ENCODE results near the gene PLEKHM1.

The PLEKHM1 gene

GRCh38 chr17:45425984-45426413 lies 64.5 kb downstream of the PLEKHM1 start:
- Histone ChIP-seq H3K4me2 (ENCODE audit: low read length) (no peak overlapping the region), H3K4me3 (ENCODE audit: low read length) (no peak overlapping the region), H3K27ac (ENCODE audit: low read depth, low read length) (no peak overlapping the region), H3K79me2 (ENCODE audit: control insufficient read depth, low read length) (no peaks in the 10 kb centered on the region), H3K9me2 (replicated peaks; ENCODE audit: control insufficient read depth, low read length) (no peaks in the 10 kb centered on the region), H3F3A (ENCODE audit: control insufficient read depth, insufficient read depth) (peaks cover 7% of the 10 kb centered on the region), H4K20me1 (ENCODE audit: control insufficient read depth, insufficient read depth, low read depth, low read length) (no peaks in the 10 kb centered on the region), H3K36me3 (ENCODE audit: control insufficient read depth, low read length) (no peaks in the 10 kb centered on the region), H3K27me3 (ENCODE audit: control insufficient read depth, low read length) (peaks cover 11% of the 10 kb centered on the region), H3K4me1 (ENCODE audit: control insufficient read depth, low read length) (peaks cover 34% of the 10 kb centered on the region), H3K9me3 (ENCODE audit: control insufficient read depth, insufficient read depth, low read length) (no peaks in the 10 kb centered on the region)
- TF ChIP-seq EZH2phosphoT487 (IDR thresholded peaks at IDR 0.05; ENCODE audit: borderline replicate concordance, low read length), result no peak
- no peak for TF ChIP-seq CTCF (IDR thresholded peaks at IDR 0.05; ENCODE audit: low read depth, low read length, poor library complexity, severe bottlenecking)

- peaks cover 32% of the 10 kb centered on the region for H3K4me1 ChIP-seq (ENCODE audit: control insufficient read depth, low read length)
- no peaks in the 10 kb centered on the region for H4K20me1 ChIP-seq (ENCODE audit: control insufficient read depth, insufficient read depth, low read depth, low read length)
- no peaks in the 10 kb centered on the region for H3K9me3 ChIP-seq (ENCODE audit: control insufficient read depth, insufficient read depth, low read length)
- H3K36me3 ChIP-seq (ENCODE audit: control insufficient read depth, low read length), result no peaks in the 10 kb centered on the region
- peaks cover 7% of the 10 kb centered on the region for H3F3A ChIP-seq (ENCODE audit: control insufficient read depth, insufficient read depth)
- no peaks in the 10 kb centered on the region for H3K79me2 ChIP-seq (ENCODE audit: control insufficient read depth, low read length)
- no peak overlapping the region for H3K4me3 ChIP-seq (ENCODE audit: low read length)
- no peak overlapping the region for H3K27ac ChIP-seq (ENCODE audit: low read depth, low read length)
- H3K27me3 ChIP-seq (ENCODE audit: control insufficient read depth, low read length), result peaks cover 4% of the 10 kb centered on the region; the same call in 1 of the 2 replicates
- no peak overlapping the region for H3K4me2 ChIP-seq (ENCODE audit: low read length)
- TF ChIP-seq EZH2phosphoT487 (IDR thresholded peaks at IDR 0.05; ENCODE audit: borderline replicate concordance, low read length) (no peak), CTCF (IDR thresholded peaks at IDR 0.05; ENCODE audit: low read depth, low read length, poor library complexity, severe bottlenecking) (peak; percentile 35)
- H3K9me2 ChIP-seq (replicated peaks; ENCODE audit: control insufficient read depth, low read length), result no peaks in the 10 kb centered on the region
Observed at GRCh38 chr17:45425125-45425983, 65.2 kb downstream of the PLEKHM1 start.

- Histone ChIP-seq H3K9me2 (replicated peaks; ENCODE audit: control insufficient read depth, low read length) (no peaks in the 10 kb centered on the region), H3K4me1 (ENCODE audit: control insufficient read depth, low read length) (peaks cover 28% of the 10 kb centered on the region), H3K9me3 (ENCODE audit: control insufficient read depth, insufficient read depth, low read length) (no peaks in the 10 kb centered on the region), H3K27me3 (ENCODE audit: control insufficient read depth, low read length) (0 out of 2 replicates have a peak, but pooled peaks cover 4% of the 10 kb centered on the region), H3K27ac (ENCODE audit: low read depth, low read length) (no peak overlapping the region), H4K20me1 (ENCODE audit: control insufficient read depth, insufficient read depth, low read depth, low read length) (no peaks in the 10 kb centered on the region), H3K36me3 (ENCODE audit: control insufficient read depth, low read length) (no peaks in the 10 kb centered on the region), H3K4me3 (ENCODE audit: low read length) (no peak overlapping the region), H3K4me2 (ENCODE audit: low read length) (no peak overlapping the region), H3K79me2 (ENCODE audit: control insufficient read depth, low read length) (no peaks in the 10 kb centered on the region), H3F3A (ENCODE audit: control insufficient read depth, insufficient read depth) (peaks cover 7% of the 10 kb centered on the region)
- no peak for TF ChIP-seq EZH2phosphoT487 (IDR thresholded peaks at IDR 0.05; ENCODE audit: borderline replicate concordance, low read length)
- TF ChIP-seq CTCF (IDR thresholded peaks at IDR 0.05; ENCODE audit: low read depth, low read length, poor library complexity, severe bottlenecking), result no peak
Observed at GRCh38 chr17:45424769-45425124, 65.8 kb downstream of the PLEKHM1 start.

Measured in DOHH2 (cell line).